GM18870 (cell line): Measurements from ENCODE around the gene STARD7.
"Not testable (repeated sequence)": the region's sequence is repeated elsewhere in the genome, so short reads cannot be mapped to it uniquely, and the experiment has no call there.

ENCODE experiments used
- ATAC-seq: cut with Tn5 transposase; IDR thresholded peaks from one replicate; pipeline ENCODE4 v1.9.1; 2021; ENCODE audit warnings: moderate library complexity; ENCODE audit not compliant: unreplicated experiment

Gene STARD7

DNA sequence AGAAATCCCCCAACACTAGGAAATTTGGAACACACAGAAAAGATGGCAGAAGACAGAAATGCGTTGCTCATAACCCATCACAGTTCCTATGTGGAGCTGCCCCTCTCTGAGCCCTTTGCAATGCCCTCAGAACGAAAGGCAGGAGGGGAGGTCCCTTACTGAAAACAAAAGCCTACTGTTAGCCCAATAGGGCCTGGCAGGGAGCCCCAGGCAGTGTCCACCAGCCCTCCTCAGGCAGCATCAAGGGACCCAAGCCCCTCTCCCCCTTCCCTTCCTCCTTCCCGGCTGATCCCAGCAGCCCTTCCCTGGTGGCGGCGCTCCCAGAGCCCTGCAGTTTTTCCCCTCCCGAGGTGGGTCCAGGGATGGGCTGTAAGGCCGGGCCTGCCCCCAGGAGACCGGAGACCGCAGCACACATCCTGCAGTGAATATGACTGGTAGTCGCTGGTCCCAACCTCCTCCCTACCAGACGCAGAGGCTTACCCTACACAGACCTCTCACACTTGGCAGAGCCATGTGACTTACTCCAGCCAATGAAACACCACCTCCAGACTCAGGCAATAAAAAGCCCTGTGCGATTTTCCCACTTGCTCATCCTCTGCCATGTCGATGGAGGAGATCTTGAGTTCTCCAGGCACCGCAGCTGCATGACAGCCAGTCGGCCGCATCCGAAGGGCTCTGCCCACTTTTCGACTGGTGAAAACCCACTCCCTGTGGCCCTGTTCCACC lies 44.0 kb downstream of the STARD7 start:
- ATAC-seq = peak; percentile 74

DNA sequence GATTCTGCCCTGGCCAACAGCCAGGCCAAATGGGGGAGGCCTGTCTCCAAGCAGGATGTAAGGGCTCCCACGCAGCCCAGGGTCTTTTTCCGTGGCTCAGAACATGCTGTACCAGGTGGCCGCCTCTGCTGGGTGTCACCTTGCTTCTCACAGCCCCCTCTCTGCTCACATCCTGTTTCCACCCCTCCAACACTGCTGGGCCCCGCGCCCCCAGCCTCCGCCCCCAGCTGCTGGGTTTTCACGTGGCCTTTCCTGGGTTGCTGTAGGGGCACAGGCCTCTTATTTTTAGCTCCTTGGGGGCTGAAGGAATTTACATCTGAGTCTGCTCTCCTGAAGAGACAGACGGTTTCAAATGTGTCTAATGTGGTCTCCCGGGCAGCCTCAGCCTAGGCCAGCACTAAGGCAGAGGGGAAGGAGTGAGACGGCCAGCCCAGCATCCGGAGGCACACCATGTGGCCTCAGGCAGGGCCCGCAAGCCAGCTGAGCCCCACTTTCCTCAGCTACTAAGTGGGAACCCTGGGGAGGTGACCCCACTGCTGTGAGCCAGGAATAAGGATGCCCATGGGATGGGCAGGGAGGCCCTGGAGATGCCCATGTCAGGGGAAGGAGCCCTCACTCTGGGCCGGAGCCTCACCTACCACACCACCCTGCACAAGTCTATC lies 44.7 kb downstream of the STARD7 start:
- ATAC-seq = peak; percentile 37

DNA sequence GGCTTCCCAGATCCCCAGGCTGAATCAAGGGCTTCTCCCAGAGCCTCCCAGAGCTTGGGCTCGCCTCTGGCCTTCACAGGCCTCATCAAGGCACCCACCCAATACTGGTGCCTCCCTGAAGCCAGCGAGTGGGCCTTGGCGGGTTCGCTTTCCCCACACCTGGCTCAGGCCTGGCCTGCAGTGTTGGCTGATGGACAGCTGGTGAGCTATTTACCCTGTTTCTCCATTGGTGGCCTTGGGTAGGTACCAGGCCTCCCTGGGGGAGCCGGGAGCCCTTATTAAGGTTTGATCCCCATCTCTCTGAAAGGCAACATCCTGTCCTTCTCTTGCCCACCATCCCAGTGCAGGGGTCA lies 45.2 kb downstream of the STARD7 start:
- no peak for ATAC-seq

DNA sequence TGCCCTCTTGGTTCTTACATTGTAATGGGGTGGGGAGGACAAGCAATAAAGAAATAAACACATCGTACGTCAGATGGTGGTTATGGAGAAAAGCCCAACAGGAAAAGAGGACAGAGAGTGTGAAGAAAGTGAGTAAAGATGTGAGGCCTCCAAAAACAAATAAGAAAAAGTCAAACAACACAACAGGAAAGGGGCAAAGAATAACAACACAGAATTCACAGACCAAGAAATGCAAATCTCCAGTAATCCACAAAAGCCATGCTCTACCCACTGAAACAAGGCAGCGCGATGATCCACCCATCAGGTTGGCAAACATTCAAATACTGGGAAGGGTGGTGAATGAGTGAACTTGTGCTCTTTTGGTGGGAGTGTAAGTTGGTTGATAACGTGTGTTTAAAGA lies 46.7 kb downstream of the STARD7 start:
- ATAC-seq = no peak

DNA sequence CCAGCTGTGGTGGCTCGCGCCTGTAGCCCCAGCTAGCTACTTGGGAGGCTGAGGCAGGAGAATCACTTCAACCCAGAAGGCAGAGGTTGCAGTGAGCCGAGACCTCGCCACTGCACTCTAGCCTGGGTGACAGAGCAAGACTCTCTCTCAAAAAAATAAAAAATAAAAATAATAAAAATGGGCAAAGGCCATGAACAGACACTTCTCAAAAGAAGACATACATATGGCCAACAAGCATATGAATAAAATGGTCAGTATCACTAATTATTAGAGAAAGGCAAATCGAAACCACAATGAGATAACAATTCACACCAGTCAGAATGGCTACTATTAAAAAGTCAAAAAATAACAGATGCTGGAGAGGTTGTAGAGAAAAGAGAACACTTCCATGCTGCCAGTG lies 48.3 kb downstream of the STARD7 start:
- ATAC-seq = not testable (repeated sequence)

DNA sequence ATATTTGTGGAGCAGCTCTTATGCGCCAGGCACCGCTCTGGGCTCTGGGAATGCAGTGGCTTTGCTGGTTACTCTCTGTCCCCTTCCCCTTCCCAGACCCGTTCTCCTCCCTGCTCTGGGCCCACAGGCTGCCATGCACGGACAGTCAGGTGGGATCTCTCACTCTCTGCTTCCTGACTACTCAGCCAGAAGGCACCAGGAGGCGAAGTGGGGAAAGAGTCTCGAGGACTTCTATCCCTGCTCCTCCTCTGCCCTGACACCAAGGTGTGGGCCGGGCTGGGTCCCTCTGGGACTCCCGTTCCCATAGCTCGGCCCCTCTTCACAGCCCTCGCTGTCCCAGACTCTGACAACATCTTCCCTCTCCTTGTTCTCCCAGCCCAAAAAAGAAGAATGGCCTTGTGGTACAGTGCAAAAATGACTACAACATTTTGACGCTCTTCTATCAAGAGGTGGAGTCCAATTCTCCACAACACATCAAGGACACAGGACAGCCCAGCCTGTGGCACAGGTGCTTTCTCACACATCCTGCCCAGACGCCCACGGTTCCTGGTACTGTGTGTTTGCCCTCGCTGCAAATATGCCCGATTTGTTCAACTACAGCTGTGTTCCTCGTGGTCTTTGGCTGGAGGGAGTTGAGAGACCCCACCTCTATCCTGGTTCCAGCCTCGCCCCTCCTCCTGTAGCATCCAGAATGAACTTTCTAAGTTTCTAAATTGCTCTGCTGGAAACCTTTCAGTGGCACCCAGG lies 49.4 kb downstream of the STARD7 start:
- ATAC-seq = no peak

DNA sequence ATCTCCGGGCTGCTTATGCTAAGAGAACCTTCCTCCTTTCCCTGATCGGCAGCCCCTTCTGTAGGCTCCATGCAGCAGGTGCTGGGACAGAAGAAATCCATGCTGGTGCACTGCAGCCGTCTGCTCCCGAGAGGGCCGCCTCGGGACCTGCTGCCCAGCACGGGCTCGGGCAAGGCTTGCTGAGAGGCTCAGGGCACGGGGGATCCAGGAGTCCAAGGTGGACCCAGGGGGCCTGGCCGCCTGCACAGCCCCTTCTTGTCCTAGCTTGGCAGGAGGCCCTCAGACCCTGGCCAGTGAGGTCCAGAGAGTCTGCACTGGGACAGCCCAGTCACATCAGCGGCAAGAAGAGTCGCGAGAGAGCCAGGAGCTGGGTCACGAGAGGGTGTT lies 50.1 kb downstream of the STARD7 start:
- ATAC-seq = no peak

DNA sequence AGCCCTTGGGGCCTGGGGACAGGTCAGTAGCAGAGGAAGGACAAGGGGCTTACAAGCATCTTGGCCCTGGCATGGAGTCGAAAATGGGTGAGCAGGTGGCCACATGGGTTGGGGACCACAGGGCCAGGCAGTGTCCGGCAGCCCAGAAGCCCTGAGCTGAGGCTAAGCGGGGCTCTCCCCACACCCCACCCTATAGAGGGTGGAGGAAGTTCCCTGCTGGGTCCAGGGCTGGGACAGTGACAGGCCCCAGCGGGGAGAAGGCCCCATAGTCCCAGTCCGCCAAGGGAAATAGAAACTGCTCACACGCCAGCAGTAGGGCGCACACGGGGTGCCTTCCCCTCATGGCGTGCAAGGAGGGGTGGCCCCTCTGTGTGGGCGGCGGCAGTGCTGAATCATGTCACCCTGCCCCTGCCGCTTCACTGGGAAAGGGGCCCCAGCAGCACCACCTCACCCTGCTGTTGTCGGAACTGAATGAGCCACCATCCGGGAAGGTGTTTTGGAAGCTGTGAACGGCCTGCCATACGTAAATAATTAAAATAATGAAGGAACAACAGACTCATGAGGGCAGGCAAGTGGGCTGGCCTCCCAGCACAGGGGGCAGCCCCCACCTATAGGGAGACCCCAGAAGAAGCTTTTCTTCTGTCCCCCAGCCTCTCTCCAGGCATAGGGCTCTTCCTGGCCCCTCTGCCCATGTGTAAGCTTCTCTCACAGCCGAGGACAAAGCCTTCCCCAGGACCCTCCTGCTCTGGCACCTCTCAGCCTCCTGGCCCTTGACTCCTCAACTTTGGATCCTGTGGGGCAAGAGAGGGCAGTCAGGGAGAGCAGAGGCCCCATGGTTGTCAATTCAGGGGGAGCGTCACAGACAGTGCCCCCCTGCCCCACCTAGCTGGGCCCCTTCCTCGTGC lies 50.7 kb downstream of the STARD7 start:
- ATAC-seq = peak; percentile 34

DNA sequence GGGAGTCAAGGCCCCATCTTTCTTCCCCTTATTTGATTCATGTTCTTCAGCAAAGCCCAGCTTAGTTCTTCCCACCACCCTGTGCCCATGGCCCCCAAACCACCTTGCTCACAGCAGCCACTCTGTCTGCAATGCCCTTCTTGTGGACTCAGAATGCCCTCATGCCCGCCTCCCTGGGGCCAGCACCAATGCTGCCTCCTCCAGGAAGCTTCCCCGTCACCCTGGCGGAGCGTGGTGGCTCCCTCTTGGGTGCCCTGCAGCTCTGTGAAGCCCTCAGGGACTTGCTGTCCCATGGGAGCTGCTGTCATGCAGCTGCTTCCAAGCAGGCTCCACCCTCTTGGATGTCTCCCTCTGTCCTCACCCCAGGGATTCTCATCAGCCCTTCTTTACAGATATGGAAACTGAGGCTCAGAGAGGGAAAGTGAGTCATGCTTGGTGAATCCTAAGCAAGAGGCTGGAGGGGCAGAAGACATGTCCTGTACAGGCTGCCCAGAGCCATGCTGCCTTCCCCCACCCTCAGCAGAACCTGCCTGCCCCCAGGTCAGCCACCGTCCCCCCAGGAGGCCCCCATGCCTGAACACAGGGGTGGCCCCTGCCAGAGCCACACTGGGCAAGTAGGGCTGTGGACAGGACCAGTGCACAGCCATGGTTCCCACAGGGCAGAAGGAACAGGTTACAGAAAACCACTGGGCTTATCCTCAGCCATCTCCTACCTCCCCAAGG lies 51.5 kb downstream of the STARD7 start:
- ATAC-seq = peak; percentile 27

DNA sequence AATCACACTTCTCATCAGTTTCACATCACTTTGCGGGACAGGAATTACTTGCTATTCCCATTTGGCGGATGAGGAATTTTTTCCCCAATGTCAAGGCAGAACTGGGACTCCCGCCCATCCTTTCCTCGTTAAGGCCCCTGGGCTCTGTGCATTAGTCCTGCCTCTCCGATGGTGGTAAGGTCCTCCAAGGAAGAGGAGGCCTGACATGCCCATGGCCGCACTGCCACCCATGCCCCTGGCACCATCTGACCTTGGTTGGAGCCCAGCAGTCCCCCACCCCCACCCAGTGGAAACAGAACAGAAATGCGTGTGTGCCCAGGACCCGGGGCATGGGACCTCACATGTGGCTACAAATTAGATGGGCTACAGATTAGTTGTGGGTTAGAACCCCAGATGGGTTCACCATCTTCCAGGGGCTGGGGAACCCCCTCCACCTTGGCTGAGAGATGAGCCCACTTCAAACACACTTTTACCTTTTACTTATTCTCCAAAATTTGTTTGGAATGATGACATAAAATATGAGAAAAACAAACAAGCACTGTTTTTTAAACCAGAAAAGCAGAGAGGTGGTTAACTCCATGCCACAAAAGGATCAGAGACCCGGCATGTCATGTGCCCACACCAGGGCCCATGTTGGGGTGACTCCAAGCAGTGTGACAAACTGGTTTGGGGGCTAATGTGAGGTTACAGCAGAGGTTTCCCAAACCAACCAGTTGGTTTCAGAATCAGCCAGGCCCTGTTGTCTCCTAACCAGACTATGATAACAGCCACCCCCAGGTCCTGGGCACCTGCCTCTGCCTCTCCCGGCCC lies 52.4 kb downstream of the STARD7 start:
- ATAC-seq = no peak

DNA sequence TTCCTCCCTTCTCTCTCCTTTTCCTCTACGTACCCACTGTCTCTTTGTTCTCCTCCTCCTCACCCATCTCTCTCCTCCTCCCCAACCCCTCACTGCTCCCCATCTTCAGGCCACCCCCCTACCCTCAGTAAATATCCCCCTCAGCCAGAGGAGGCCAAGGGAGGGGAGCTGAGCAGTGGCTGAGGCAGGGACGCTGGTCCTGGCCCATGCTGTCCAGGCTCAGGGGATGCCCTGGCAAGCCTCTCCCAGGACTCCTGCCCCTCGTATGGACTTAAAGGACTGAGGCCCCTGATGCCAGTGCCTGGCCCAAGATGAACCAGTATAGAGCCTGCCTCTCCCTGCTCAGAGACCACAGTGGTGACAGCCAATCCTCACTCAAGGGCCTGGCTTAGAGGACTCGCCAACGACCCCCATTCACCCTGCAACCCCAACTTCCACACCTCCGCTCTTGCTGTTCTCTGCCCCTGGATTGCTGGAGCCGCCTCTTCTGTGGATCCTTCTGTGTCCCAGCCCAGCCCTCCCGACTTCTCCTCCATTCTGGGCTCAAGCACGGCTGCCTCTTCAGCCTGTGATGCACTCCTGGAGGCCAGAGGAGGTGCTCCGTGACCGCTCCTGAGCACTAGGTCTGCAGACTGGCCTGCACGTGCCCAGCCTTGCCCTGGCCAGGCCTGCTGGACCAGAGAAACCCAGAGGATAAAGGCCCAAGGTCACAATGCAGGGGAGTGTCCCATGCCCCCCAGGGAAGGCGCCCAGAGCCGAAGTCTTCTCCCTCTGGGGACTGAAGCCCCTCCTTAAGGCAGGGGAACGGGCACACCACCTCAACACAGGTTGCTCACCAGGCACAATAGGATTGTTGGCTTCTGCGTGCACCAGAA lies 53.9 kb downstream of the STARD7 start:
- ATAC-seq = no peak

DNA sequence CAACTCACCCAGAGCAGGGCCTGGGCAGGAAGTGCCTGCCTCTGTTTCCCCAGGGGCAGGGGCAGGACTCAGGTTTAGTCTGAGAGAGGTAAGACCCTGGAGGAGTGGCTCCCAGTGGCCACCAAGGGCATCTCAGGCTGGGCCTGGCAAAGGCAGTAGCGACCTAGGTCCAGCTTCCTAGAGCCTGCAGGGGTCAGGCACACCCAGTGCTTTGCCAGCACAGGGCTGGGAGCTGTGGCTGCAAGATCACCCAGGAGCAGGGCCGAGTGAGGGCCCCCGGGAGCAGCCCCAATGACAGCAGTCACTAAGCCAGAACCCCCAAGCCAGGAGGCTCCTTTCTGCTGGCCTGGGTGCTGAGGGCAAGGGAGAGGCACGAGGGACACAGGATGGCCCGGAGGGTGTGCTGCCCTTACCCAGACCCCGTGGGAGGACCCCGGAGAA lies 54.6 kb downstream of the STARD7 start:
- ATAC-seq = no peak

DNA sequence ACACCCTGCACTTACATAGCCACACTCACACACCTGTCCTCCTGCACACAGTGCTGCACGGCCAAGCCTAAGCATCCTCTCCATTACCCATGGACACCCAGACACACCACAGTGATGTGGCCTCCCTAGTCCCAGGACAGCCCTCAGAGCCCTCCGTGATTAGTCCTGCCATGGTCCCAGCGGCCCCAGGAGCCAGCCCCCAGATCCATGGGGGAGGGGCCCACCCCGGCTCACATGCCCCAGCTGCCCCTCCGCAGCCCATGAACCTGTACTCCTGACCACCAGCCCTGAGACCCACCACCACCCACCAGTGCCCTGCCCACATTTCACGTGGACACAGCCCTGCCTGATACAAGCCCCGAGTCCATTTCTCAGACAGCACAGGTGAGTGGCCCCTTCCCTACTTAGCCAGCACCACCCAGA lies 55.3 kb downstream of the STARD7 start:
- no peak for ATAC-seq

DNA sequence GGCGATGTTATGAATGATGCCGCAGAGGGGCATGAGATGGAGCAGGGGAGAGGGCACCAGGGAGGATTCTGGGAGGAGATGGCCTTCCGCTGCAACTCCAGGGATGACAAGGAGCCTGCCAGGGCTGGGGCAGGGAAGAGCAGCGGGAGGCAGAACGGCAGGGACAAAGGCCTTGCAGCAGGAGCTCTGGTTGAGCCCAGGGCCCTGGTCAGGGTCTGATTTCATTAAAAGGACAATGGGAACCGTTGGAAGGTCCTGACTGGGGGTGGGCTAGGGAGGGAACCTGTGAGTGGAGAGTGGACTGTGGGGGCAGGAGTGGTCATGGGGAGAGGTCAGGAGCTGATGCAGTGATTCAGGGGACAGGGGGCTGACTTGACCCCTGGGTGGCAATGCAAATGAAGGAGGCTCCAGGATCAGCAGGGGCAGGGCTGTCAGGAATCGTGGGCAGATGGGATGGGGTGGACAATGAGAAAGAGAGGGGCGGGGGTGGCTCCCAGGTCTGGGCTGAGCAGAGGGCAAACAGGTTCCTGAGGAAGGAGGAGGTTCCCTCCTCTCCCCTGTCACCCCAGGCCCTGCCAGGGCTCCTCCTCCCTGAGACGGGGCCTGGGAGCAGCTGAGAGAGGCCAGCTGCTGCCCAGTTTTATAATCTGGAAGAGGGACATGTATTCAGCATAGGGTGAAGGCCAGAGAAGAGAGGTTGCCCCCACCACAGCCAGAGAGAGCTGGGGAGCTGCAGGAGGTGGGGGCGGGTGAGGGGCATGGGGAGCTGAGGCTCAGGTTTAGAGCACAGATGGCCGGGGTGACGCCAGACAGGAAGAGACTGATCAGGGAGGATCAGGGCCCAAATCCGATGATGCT lies 56.1 kb downstream of the STARD7 start:
- no peak for ATAC-seq

DNA sequence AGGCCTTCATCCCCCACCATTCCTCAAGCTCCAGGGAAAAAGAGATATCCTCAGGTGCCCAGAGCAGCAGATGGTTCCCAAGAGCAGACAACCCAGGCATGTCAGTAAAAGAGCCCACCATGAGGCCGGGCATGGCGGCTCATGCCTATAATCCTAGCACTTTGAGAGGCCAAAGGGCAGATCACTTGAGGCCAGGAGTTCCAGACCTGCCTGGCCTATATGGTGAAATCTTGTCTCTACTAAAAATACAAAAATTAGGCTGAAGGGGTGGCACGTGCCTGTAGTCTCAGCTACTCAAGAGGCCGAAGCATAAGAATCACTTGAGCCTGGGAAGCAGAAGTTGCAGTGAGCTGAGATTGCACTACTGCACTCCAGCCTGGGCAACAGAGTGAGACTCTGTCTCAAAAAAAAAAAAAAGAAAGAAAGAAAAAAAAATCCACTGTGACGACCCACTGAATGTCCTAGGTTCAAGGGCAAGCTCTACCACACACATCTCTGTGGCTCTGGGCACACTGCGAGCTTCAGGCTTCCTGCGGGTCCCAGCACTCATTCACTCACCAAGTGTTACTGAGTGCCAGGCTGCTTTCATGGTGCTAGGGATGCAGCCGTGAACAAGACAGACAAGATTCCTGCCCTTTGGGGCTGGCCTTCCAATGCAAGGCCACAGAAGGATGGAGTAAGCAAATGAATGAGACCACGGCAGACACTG lies 56.9 kb downstream of the STARD7 start:
- ATAC-seq = no peak

DNA sequence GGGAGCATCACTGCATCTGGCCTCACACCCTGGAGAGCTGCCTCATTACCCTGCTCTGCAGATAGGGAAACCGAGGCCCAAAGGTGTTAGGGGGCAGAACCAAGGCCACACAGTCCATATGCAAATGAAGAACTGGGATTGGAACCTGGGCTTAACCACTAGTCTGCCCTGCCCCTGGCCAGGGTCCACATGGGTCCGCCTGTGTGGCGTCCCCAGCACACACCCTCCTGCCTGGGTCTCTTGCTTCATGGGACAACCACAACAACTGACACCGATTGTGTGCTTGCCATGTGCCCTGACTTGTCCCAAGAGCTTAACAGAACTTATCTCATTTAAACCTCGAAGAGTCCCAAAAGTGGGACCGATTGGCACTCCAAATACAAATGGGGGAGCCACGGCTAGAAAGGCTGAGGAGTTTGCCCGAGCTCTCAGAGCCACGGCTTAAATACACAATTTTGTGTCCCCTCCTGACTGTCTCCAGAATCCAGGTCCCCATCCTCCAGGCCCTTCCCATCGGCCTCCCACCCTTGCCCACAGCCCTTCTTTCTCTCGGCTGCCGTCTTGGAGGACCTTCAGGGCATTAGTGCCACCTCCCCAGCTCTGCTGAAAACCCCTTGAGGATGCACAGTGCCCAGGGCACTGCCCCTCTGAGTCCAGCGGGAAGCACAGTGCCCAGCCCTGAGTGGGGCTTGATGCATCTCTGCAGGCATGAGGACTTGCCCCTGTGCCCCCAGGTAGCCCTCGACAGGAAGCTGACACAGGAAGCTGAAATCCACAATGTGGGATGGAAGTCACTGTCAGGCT lies 57.6 kb downstream of the STARD7 start:
- ATAC-seq = no peak
